Transverse colon (tissue), 4 donors: ENCODE results near the gene ARL4D.

Experiments used
- POLR2AphosphoS5 ChIP-seq, 3 donors: sonication (generic); formaldehyde crosslinking; IDR thresholded peaks; one replicate each; pipeline ENCODE4 v1.6.1; 2016; ENCODE audit warnings: antibody characterized with exemption in 3 of 3
- TF ChIP-seq, protein P1 (sequence below), 5 experiments: fragments of 200-600 bp in 3 of 5; fragments of 450-650 bp in 2 of 5; sonication (generic) in 3 of 5; IDR thresholded peaks; 1 replicate in 2 of 5; 2 replicates in 3 of 5; pipeline ENCODE4 v1.5.1; 2016 to 2017; ENCODE audit warnings: antibody characterized with exemption in 5 of 5, inconsistent platforms in 3 of 5, mild to moderate bottlenecking in 2 of 5, moderate library complexity in 1 of 5

GRCh38 chr17:43410557-43411368, 12.0 kb downstream of the ARL4D start:
- TF ChIP-seq, protein P1, sequence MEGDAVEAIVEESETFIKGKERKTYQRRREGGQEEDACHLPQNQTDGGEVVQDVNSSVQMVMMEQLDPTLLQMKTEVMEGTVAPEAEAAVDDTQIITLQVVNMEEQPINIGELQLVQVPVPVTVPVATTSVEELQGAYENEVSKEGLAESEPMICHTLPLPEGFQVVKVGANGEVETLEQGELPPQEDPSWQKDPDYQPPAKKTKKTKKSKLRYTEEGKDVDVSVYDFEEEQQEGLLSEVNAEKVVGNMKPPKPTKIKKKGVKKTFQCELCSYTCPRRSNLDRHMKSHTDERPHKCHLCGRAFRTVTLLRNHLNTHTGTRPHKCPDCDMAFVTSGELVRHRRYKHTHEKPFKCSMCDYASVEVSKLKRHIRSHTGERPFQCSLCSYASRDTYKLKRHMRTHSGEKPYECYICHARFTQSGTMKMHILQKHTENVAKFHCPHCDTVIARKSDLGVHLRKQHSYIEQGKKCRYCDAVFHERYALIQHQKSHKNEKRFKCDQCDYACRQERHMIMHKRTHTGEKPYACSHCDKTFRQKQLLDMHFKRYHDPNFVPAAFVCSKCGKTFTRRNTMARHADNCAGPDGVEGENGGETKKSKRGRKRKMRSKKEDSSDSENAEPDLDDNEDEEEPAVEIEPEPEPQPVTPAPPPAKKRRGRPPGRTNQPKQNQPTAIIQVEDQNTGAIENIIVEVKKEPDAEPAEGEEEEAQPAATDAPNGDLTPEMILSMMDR (IDR thresholded peaks at IDR 0.05): no peak
- TF ChIP-seq POLR2AphosphoS5 (IDR thresholded peaks at IDR 0.05): no peak
